Glomerular endothelial cell (primary cell): Measurements from ENCODE around the gene ITGA11. TPM values are rescaled to one million over a fixed set of nuclear protein-coding genes. Genes with fewer than 3 reads are reported as not detected.

Source experiments
- total RNA-seq: library from RNA; depleted of rRNA; stranded (reverse); fragments of >200 nt; gene quantifications from 2 replicates; pipeline ENCODE4 v1.2.3, GENCODE V29; 2015

The ITGA11 gene
- total RNA-seq, 1 donor from 2014 or later: 54.2 TPM

Other genes with a start within 250 kb of the ITGA11 start
- gene CALML4, start 226.8 kb downstream of the ITGA11 start, total RNA-seq: 6.3 and 7.2 TPM in 2 replicates
- 20.2 and 26.3 TPM in 2 replicates for gene CLN6, start 202.4 kb downstream of the ITGA11 start, total RNA-seq
- 29.5 and 37.2 TPM in 2 replicates for gene FEM1B, start 154.4 kb downstream of the ITGA11 start, total RNA-seq
- 7.8 and 10.9 TPM in 2 replicates for gene CORO2B, start 146.8 kb upstream of the ITGA11 start, total RNA-seq